HG03457 (cell line): ENCODE measurements around the gene SEPTIN3.

Experiments
- ATAC-seq: cut with Tn5 transposase; IDR thresholded peaks from one replicate; pipeline ENCODE4 v1.9.1; 2021; ENCODE audit warnings: moderate number of reproducible peaks; ENCODE audit not compliant: unreplicated experiment

The SEPTIN3 gene

GRCh38 chr22:42007922-42008321 lies 38.7 kb downstream of the SEPTIN3 start:
- ATAC-seq = no peak

GRCh38 chr22:42010778-42011177 lies 41.5 kb downstream of the SEPTIN3 start:
- ATAC-seq = no peak

DNA sequence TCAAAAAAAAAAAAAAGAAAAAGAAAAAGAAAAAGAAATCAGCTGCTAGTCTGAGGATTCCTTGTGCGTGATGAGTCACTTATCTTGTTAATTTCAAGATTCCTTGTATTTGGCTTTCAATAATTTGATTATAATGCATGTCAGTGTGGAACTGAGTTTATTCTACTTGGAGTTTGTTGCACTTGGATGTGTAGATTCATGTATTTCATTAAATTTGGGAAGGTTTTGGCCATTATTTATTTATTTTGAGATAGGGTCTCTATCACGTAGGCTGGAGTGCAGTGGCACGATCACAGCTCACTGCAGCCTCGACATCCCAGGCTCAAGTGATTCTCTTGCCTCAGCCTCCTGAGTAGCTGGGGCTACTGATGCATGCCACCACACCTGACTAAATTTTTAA lies 44.1 kb downstream of the SEPTIN3 start:
- ATAC-seq = no peak

- no peak for ATAC-seq
Measured at GRCh38 chr22:42016111-42016510, 46.9 kb downstream of the SEPTIN3 start.

- no peak for ATAC-seq
Measured at GRCh38 chr22:42018224-42018623, 49.0 kb downstream of the SEPTIN3 start.
